PC-3 (cell line): Measurements from ENCODE around the gene REST. TPM values are rescaled to one million over a fixed set of nuclear protein-coding genes. Genes with fewer than 3 reads are reported as not detected.
"Not testable (repeated sequence)": the region's sequence is repeated elsewhere in the genome, so short reads cannot be mapped to it uniquely, and the experiment has no call there.

Experiments
- ATAC-seq: fragments of 200-7000 bp; cut with Tn5 transposase; 2 replicates; pipeline ENCODE4 v1.9.1; 2020; ENCODE audit warnings: mild to moderate bottlenecking, moderate library complexity
- BruUV-seq: library from RNA; stranded (reverse); fragments of 400-500 nt; replicated peaks from 2 replicates; lab custom pipeline; 2021; lab: Mats Ljungman, UMichigan
- CTCF ChIA-PET: fragments of 300-600 bp; sonication (Branson Sonifier 250); formaldehyde crosslinking; loops from one replicate; lab custom pipeline; 2022; ENCODE audit warnings: antibody characterized with exemption; lab: Charles Lee
- POLR2A ChIA-PET: fragments of 300-600 bp; sonication (Branson Sonifier 250); formaldehyde crosslinking; loops from one replicate; lab custom pipeline; 2022; ENCODE audit warnings: antibody characterized with exemption; ENCODE audit not compliant: unreplicated experiment; lab: Charles Lee
- DNase-seq: peaks from one replicate; pipeline ENCODE4 v3.0.0-alpha.2; 2015
- H2AFZ ChIP-seq: fragments of 300-600 bp; sonication (generic); 2 replicates; pipeline ENCODE4 v1.6.0; 2016; ENCODE audit warnings: antibody characterized with exemption, low read length
- H3F3A ChIP-seq: fragments of 300-600 bp; sonication (generic); one replicate; pipeline ENCODE4 v1.6.0; 2017; ENCODE audit warnings: antibody characterized with exemption, low read length, control low read depth, mild to moderate bottlenecking; ENCODE audit not compliant: unreplicated experiment
- H3K27ac ChIP-seq: fragments of 300-600 bp; sonication (generic); 2 replicates; pipeline ENCODE4 v1.5.1; 2016; ENCODE audit warnings: mild to moderate bottlenecking, low read length
- H3K27me3 ChIP-seq: fragments of 300-600 bp; sonication (generic); 2 replicates; pipeline ENCODE4 v1.6.1; 2016; ENCODE audit warnings: low read length, mixed read lengths
- H3K36me3 ChIP-seq: fragments of 300-600 bp; sonication (generic); 2 replicates; pipeline ENCODE4 v1.6.1; 2016; ENCODE audit warnings: low read depth, mixed run types, low read length, mixed read lengths
- H3K4me1 ChIP-seq: fragments of 300-600 bp; sonication (generic); 2 replicates; pipeline ENCODE4 v1.5.1; 2016; ENCODE audit warnings: low read length; ENCODE audit not compliant: insufficient read depth
- H3K4me2 ChIP-seq: fragments of 300-600 bp; sonication (generic); 2 replicates; pipeline ENCODE4 v1.6.0; 2016; ENCODE audit warnings: low read length
- H3K4me3 ChIP-seq: fragments of 300-600 bp; sonication (generic); 2 replicates; pipeline ENCODE4 v1.5.1; 2016; ENCODE audit warnings: mild to moderate bottlenecking, low read length, mixed read lengths
- H3K79me2 ChIP-seq: fragments of 300-600 bp; sonication (generic); 2 replicates; pipeline ENCODE4 v1.6.1; 2017; ENCODE audit warnings: low read length, mixed read lengths
- H3K9ac ChIP-seq: fragments of 300-600 bp; sonication (generic); 2 replicates; pipeline ENCODE4 v1.6.0; 2016; ENCODE audit warnings: mild to moderate bottlenecking, low read length
- H3K9me2 ChIP-seq: fragments of 300-600 bp; sonication (generic); replicated peaks from 2 replicates; pipeline ENCODE4 v1.6.1; 2016; ENCODE audit warnings: mixed run types, low read length, mixed read lengths
- H3K9me3 ChIP-seq: fragments of 300-600 bp; sonication (generic); 2 replicates; pipeline ENCODE4 v1.6.1; 2016; ENCODE audit warnings: low read length, mixed read lengths
- H4K20me1 ChIP-seq: fragments of 300-600 bp; sonication (generic); 2 replicates; pipeline ENCODE4 v1.6.1; 2016; ENCODE audit warnings: low read length, mixed read lengths
- EZH2 ChIP-seq: fragments of 300-600 bp; sonication (generic); IDR thresholded peaks from one replicate; pipeline ENCODE4 v1.6.1; 2017; ENCODE audit warnings: antibody characterized with exemption, mild to moderate bottlenecking, low read length; ENCODE audit not compliant: unreplicated experiment
- EZH2phosphoT487 ChIP-seq: fragments of 300-600 bp; sonication (generic); IDR thresholded peaks from 2 replicates; pipeline ENCODE4 v1.6.1; 2018; ENCODE audit warnings: mild to moderate bottlenecking, antibody characterized with exemption, low read length, borderline replicate concordance
- intact Hi-C: fragments of 100-400 bp; cut with micrococcal nuclease; formaldehyde crosslinking; loops from 2 replicates; pipeline ENCODE4 v1.9.0; 2023
- total RNA-seq: library from RNA; depleted of rRNA; stranded (reverse); fragments of >200 nt; gene quantifications from 2 replicates; pipeline ENCODE4 v1.2.3, GENCODE V29; 2014
- TF ChIP-seq, protein P1 (sequence below): fragments of 300-600 bp; sonication (generic); conservative IDR thresholded peaks from 2 replicates; pipeline ENCODE4 v1.5.1; 2017; ENCODE audit warnings: antibody characterized with exemption, low read depth, mild to moderate bottlenecking, low read length

Gene REST
- total RNA-seq, 1 experiment from 2014 or later = 22.4 TPM

DNA sequence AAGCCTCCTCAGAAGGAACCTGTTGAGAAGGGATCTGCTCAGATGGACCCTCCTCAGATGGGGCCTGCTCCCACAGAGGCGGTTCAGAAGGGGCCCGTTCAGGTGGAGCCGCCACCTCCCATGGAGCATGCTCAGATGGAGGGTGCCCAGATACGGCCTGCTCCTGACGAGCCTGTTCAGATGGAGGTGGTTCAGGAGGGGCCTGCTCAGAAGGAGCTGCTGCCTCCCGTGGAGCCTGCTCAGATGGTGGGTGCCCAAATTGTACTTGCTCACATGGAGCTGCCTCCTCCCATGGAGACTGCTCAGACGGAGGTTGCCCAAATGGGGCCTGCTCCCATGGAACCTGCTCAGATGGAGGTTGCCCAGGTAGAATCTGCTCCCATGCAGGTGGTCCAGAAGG, 22.9 kb downstream of the REST start:
- Histone ChIP-seq H3K9me3 (no peaks in the 10 kb centered on the region), H3K4me1 (no peaks in the 10 kb centered on the region), H3K79me2 (no peaks in the 10 kb centered on the region), H3K27ac (no peak overlapping the region), H3K36me3 (peaks cover 16% of the 10 kb centered on the region; the same call in 1 of the 2 replicates), H3K4me2 (no peak overlapping the region), H2AFZ (no peak overlapping the region), H3F3A (no peaks in the 10 kb centered on the region), H3K4me3 (no peak overlapping the region), H3K9me2 (no peaks in the 10 kb centered on the region), H3K9ac (no peak overlapping the region), H4K20me1 (no peaks in the 10 kb centered on the region), H3K27me3 (no peaks in the 10 kb centered on the region)
- ChIA-PET CTCF (no interaction called here), POLR2A (interaction anchor here (0.6 kb wide), 1 partner anchor 1159 kb away, joined by 3 read pairs; no protein-coding TSS in a partner anchor)
- intact Hi-C loops = no loop called here
- ATAC-seq (no peak), DNase-seq (no peak)
- no TSS peak for BruUV-seq
- TF ChIP-seq EZH2 = no peak
- TF ChIP-seq EZH2phosphoT487 = no peak
- TF ChIP-seq, protein P1, sequence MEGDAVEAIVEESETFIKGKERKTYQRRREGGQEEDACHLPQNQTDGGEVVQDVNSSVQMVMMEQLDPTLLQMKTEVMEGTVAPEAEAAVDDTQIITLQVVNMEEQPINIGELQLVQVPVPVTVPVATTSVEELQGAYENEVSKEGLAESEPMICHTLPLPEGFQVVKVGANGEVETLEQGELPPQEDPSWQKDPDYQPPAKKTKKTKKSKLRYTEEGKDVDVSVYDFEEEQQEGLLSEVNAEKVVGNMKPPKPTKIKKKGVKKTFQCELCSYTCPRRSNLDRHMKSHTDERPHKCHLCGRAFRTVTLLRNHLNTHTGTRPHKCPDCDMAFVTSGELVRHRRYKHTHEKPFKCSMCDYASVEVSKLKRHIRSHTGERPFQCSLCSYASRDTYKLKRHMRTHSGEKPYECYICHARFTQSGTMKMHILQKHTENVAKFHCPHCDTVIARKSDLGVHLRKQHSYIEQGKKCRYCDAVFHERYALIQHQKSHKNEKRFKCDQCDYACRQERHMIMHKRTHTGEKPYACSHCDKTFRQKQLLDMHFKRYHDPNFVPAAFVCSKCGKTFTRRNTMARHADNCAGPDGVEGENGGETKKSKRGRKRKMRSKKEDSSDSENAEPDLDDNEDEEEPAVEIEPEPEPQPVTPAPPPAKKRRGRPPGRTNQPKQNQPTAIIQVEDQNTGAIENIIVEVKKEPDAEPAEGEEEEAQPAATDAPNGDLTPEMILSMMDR = no peak

DNA sequence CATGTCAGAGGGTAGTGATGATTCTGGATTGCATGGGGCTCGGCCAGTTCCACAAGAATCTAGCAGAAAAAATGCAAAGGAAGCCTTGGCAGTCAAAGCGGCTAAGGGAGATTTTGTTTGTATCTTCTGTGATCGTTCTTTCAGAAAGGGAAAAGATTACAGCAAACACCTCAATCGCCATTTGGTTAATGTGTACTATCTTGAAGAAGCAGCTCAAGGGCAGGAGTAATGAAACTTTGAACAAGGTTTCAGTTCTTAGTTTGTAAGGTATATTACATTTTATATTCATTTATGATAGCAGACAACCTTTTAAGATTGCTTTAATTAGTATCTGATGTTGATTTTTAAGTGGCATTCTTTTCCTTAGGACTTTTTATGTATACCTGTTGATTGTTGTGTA, 24.2 kb downstream of the REST start:
- Histone ChIP-seq H3K9me2 (no peaks in the 10 kb centered on the region), H3K27ac (no peak overlapping the region), H3K4me1 (peaks cover 4% of the 10 kb centered on the region; the same call in 1 of the 2 replicates), H3K9ac (no peak overlapping the region), H4K20me1 (no peaks in the 10 kb centered on the region), H3K4me2 (no peak overlapping the region), H3K9me3 (no peaks in the 10 kb centered on the region), H3F3A (no peaks in the 10 kb centered on the region), H3K27me3 (no peaks in the 10 kb centered on the region), H3K36me3 (peaks cover 16% of the 10 kb centered on the region; the same call in 1 of the 2 replicates), H3K4me3 (no peak overlapping the region), H3K79me2 (no peaks in the 10 kb centered on the region), H2AFZ (no peak overlapping the region)
- DNase-seq = no peak
- no peak for ATAC-seq
- intact Hi-C loops = no loop called here
- TF ChIP-seq EZH2 (no peak), EZH2phosphoT487 (no peak)
- TF ChIP-seq, protein P1 = no peak
- POLR2A ChIA-PET = interaction anchor here (0.5 kb wide), 1 partner anchor 46 kb away, joined by 4 read pairs; the partner anchor contains the start of gene NOA1
- CTCF ChIA-PET = no interaction called here
- no TSS peak for BruUV-seq

DNA sequence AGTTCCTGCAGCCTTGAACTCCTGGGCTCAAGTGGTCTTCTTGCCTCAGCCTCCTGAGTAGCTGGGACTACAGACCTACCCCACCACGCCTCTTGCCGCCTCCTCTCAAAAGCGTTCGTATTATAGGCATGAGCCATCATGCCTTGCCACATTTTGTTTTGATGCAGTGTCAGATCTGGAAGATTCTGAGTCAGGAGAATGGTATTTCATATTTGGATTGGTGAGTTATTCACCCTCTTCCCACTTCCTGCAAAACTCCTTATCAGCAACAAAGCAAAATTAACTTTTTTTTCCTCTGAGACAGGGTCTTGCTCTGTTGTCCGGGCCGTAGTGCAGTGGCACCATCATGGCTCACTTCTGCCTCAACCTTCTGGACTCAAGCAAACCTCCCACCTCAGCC, 29.6 kb downstream of the REST start:
- CTCF ChIA-PET = interaction anchor here (0.6 kb wide), 1 partner anchor 230 kb away, joined by 3 read pairs; no protein-coding TSS in a partner anchor
- ATAC-seq (peak; percentile 94), DNase-seq (peak; percentile 98)
- Histone ChIP-seq H2AFZ (no peak overlapping the region), H3K4me1 (peaks cover 12% of the 10 kb centered on the region), H3K79me2 (no peaks in the 10 kb centered on the region), H3K9ac (no peak overlapping the region), H3F3A (no peaks in the 10 kb centered on the region), H3K4me2 (peak overlapping the region; percentile 17; the same call in 1 of the 2 replicates), H3K4me3 (no peak overlapping the region), H4K20me1 (no peaks in the 10 kb centered on the region), H3K27ac (no peak overlapping the region), H3K36me3 (no peaks in the 10 kb centered on the region), H3K9me3 (no peaks in the 10 kb centered on the region), H3K9me2 (no peaks in the 10 kb centered on the region), H3K27me3 (no peaks in the 10 kb centered on the region)
- intact Hi-C loops = loop anchor here (2.0 kb wide), 1 partner anchor 26 kb away; no protein-coding TSS in a partner anchor
- TF ChIP-seq, protein P1 = no peak
- TF ChIP-seq EZH2phosphoT487 = no peak
- no peak for TF ChIP-seq EZH2
- BruUV-seq = no TSS peak
- POLR2A ChIA-PET = no interaction called here

DNA sequence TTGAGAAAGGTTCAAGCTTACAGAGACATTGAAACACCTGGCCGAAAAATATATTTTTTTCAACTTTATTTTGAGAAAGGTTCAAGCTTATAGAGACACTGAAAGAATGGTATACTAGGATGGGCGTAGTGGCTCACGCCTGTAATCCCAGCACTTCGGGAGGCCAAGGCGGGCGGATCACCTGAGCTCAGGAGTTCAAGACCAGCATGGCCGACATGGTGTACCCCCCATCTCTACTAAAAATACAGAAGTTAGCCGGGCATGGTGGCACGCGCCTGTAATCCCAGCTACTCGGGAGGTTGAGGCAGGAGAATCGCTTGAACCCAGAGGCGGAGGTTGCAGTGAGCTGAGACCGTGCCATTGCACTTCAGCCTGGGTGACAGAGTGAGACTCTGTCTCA, 32.1 kb downstream of the REST start:
- H3K9me2 ChIP-seq, H3K9me3 ChIP-seq, intact Hi-C loops, POLR2A ChIA-PET, BruUV-seq, CTCF ChIA-PET, H3K4me3 ChIP-seq, H3K9ac ChIP-seq, H3F3A ChIP-seq, H3K27me3 ChIP-seq, ATAC-seq, H3K4me2 ChIP-seq, H3K36me3 ChIP-seq, H2AFZ ChIP-seq, H4K20me1 ChIP-seq, DNase-seq, H3K27ac ChIP-seq, H3K79me2 ChIP-seq: not testable (repeated sequence)
- peaks cover 12% of the 10 kb centered on the region for H3K4me1 ChIP-seq
